GM10266 (cell line): ENCODE results near the gene SMPD3.

Experiments
- DNase-seq: peaks from one replicate; pipeline ENCODE4 v3.0.0; 2012; ENCODE audit errors: extremely low spot score
- CTCF ChIP-seq: IDR thresholded peaks from 2 replicates; pipeline ENCODE4 v1.5.1; 2012; ENCODE audit warnings: mild to moderate bottlenecking, low read depth; ENCODE audit not compliant: control insufficient read depth, insufficient read depth; ENCODE audit errors: missing control alignments

SMPD3 gene

GRCh38 chr16:68490829-68491575 is 42.7 kb upstream of the SMPD3 start:
- DNase-seq, result no peak
- no peak for TF ChIP-seq CTCF

- DNase-seq, result no peak
- TF ChIP-seq CTCF, result no peak
Measured at GRCh38 chr16:68490358-68490757, 42.0 kb upstream of the SMPD3 start.

- TF ChIP-seq CTCF, result no peak
- no peak for DNase-seq
Measured at GRCh38 chr16:68488554-68488953, 40.2 kb upstream of the SMPD3 start.

- DNase-seq, result no peak
- TF ChIP-seq CTCF, result no peak
Measured at GRCh38 chr16:68487669-68488068, 39.4 kb upstream of the SMPD3 start.

GRCh38 chr16:68487203-68487514 is 38.9 kb upstream of the SMPD3 start:
- DNase-seq, result no peak
- TF ChIP-seq CTCF, result no peak

- TF ChIP-seq CTCF, result no peak
- no peak for DNase-seq
Measured at GRCh38 chr16:68486502-68487202, 38.3 kb upstream of the SMPD3 start.

GRCh38 chr16:68481636-68482035 is 33.3 kb upstream of the SMPD3 start:
- no peak for TF ChIP-seq CTCF
- no peak for DNase-seq
